SHP77 (cell line): ENCODE measurements around the gene GREB1.
A peak's percentile ranks its signal among the peaks of the same experiment; 100 is the strongest.

ENCODE experiments used
- DNase-seq, 2 experiments: peaks; one replicate each; lab custom pipeline; 2025; lab: John Stamatoyannopoulos, UW

Gene GREB1

GRCh38 chr2:11533278-11534070 is at the start of gene GREB1:
Gene GREB1, plus strand, starts transcription at chr2:11534045. Its CDS starts 22,570 bp downstream, at chr2:11556615.
- DNase-seq: no peak

- no peak for DNase-seq
These were observed 45.0 kb upstream of the GREB1 start for GRCh38 chr2:11488809-11489208.

GRCh38 chr2:11490194-11490593 is 43.7 kb upstream of the GREB1 start:
- no peak for DNase-seq

GRCh38 chr2:11491348-11491933 is 42.4 kb upstream of the GREB1 start:
- no peak for DNase-seq

- no peak for DNase-seq
These were observed 41.6 kb upstream of the GREB1 start for GRCh38 chr2:11492244-11492643.

- DNase-seq: no peak
These were observed 41.1 kb upstream of the GREB1 start for GRCh38 chr2:11492720-11493119.

GRCh38 chr2:11493282-11493681 is 40.6 kb upstream of the GREB1 start:
- DNase-seq: no peak

- no peak for DNase-seq
These were observed 39.5 kb upstream of the GREB1 start for GRCh38 chr2:11494310-11494709.

GRCh38 chr2:11495844-11496681 is 37.8 kb upstream of the GREB1 start:
- no peak for DNase-seq

- DNase-seq: peak; percentile 17 to 41
These were observed 35.3 kb upstream of the GREB1 start for GRCh38 chr2:11498543-11499034.

- no peak for DNase-seq
These were observed 34.6 kb upstream of the GREB1 start for GRCh38 chr2:11499081-11499743.

GRCh38 chr2:11500702-11501303 is 33.0 kb upstream of the GREB1 start:
- DNase-seq: no peak

- DNase-seq: no peak
These were observed 31.0 kb upstream of the GREB1 start for GRCh38 chr2:11502740-11503292.

- DNase-seq: no peak
These were observed 30.4 kb upstream of the GREB1 start for GRCh38 chr2:11503354-11503927.

- DNase-seq: no peak
These were observed 27.9 kb upstream of the GREB1 start for GRCh38 chr2:11505652-11506610.

GRCh38 chr2:11506611-11506969 is 27.3 kb upstream of the GREB1 start:
- DNase-seq: no peak

GRCh38 chr2:11507517-11507916 is 26.3 kb upstream of the GREB1 start:
- DNase-seq: no peak

GRCh38 chr2:11508279-11508678 is 25.6 kb upstream of the GREB1 start:
- no peak for DNase-seq

- no peak for DNase-seq
These were observed 24.0 kb upstream of the GREB1 start for GRCh38 chr2:11509657-11510360.
